Measurements from ENCODE around the gene NPIPA8.
"Not testable (repeated sequence)": the region's sequence is repeated elsewhere in the genome, so short reads cannot be mapped to it uniquely, and the experiment has no call there.

Gene NPIPA8

DNA sequence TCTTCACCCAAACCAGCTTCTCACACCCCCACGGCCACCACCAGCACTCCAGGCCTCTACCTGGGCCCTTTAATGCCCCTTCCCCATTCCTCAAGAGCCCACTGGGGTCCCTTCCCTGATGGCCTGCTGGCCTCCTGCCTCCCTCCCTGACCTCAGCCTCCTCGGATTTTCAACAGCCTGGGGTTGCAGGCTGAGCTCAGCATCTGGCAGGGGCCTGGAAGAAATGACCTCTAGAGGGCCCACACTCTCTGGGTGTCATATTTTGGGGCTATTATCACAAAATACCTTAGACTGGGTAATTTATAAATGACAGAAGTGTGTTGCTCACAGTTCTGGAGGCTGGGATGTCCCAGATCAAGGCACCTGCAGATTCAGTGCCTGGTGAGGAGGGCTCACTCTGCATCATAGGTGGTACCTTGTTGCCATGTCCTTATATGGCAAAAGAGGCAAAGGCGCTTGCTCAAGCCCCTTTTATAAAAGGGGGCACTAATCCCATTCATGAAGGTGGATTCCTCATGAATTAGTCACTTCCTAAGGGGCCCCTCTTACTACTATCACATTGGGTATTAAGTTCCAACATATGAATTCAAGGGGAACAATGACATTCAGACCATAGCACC is 43.1 kb downstream of the NPIPA8 start:
- DNase-seq (ENCODE audit: low read depth in 2 of 2); H3K4me3 ChIP-seq (replicated peaks in 1 of 2; ENCODE audit: low read depth in 2 of 2, low read length in 2 of 2): not testable (repeated sequence)

DNA sequence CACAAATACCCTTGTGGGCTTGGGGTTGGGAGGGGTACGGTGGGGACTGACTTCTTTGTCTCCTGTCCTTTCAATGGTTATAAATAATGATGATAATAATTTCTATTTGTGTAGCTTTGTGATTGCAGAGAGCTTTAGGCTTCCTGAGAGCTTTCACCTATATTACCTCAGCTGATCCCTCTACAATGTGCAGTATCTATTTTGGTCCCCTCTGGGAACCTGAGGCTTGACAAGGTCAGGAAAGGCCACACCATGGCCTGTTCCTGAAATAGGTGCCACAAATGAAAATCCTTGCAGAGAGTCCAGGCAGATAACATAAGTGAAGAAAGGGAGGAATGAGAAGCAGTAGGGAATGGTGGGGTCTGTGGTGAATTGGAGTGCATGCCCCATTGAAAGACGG is 45.6 kb downstream of the NPIPA8 start:
- not testable (repeated sequence) for H3K4me3 ChIP-seq (replicated peaks in 1 of 2; ENCODE audit: low read depth in 2 of 2, low read length in 2 of 2); DNase-seq (ENCODE audit: low read depth in 2 of 2)

DNA sequence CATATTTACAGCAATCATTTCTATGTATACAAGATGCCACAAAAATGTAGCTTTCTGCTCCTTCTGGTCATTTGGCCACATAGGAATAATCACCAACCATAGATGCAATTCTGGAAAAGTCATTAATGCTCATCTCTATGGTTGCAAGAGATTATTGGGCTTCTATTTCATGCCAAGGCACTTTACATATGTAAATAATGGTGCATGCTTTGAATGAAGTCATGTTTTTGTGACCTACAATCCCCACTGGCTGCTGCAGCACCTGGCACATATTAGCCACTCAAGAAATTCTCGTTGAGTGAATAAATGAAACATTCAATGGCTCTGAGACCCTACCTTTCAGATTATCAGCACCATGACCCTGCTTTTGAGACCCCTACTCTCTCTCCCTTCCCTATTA is 50.2 kb downstream of the NPIPA8 start:
- DNase-seq (ENCODE audit: low read depth in 2 of 2); H3K4me3 ChIP-seq (replicated peaks in 1 of 2; ENCODE audit: low read depth in 2 of 2, low read length in 2 of 2): not testable (repeated sequence)

DNA sequence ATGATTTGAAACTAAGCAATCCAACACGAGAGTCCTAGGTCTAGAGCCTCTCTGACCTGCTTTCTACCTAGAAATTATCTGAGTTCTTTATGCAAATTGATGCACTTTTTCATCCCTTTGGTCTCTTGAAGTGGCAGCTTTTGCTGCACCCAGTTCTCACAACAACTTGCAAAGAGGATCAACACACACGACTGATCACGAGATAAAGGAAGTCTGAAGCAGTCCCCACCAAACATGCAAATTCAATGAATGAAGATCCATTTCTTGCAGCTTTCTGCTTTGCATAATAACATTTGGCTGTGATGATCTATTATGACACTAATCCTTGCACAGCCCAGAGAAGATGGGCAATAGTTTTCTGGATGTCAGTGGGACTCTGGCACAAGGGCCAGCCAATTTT is 56.2 kb downstream of the NPIPA8 start:
- not testable (repeated sequence) for H3K4me3 ChIP-seq (replicated peaks in 1 of 2; ENCODE audit: low read depth in 2 of 2, low read length in 2 of 2); DNase-seq (ENCODE audit: low read depth in 2 of 2)

DNA sequence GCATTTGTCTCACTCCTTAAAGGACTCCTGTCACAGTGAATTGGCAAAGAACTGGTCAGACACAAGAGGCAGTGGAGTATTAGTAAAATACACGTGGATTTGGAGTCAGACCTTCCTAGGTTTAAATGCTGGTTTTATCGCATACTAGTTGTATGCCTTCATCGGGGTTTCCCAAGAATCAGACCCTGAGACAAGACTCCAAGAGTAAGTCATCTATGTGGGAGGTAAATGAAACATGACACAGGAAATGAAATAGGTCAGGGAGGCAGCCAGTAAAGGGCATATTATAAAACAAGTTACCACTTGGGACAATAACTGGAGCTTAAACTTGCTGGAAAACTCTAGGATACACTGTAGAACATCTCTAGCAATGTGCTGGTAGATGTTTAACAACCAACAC is 59.8 kb downstream of the NPIPA8 start:
- not testable (repeated sequence) for H3K4me3 ChIP-seq (replicated peaks in 1 of 2; ENCODE audit: low read depth in 2 of 2, low read length in 2 of 2); DNase-seq (ENCODE audit: low read depth in 2 of 2)

DNA sequence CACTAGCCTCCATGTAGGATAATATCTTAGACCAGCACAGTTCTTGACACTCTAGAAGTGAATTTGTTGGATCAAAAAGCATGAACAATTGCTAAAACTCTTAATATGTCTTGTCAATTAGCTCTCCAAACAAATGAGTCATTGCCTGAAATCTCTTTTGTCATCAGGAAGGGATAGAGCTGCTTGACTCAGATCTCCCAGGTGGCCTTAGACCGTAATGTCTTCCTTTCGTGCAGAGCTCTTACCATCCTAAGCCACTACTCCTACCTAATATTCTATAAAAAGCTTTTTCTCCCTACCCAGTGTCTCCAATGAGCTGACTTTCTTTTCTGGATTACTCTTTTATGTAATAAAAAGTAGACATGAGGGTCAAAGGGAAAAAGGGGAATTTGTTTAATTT is 66.4 kb downstream of the NPIPA8 start:
- not testable (repeated sequence) for H3K4me3 ChIP-seq (replicated peaks in 1 of 2; ENCODE audit: low read depth in 2 of 2, low read length in 2 of 2); DNase-seq (ENCODE audit: low read depth in 2 of 2)

All from cardiac fibroblast (primary cell).